Activated CD8-positive, alpha-beta T cell treated with anti-CD3 and anti-CD28 coated beads for 36 hours (primary cell): Measurements from ENCODE around the gene SNX20. TPM values are rescaled to one million over a fixed set of nuclear protein-coding genes. Genes with fewer than 3 reads are reported as not detected.

Experiments
- ATAC-seq: fragments of 200-7000 bp; cut with Tn5 transposase; one replicate; pipeline ENCODE4 v1.10.0; 2021; ENCODE audit warnings: mild to moderate bottlenecking, moderate library complexity
- CTCF ChIA-PET: fragments of 350-600 bp; sonication (Branson Sonifier 250); formaldehyde crosslinking; loops from one replicate; lab custom pipeline; 2021; ENCODE audit warnings: antibody characterized with exemption; lab: Charles Lee
- POLR2A ChIA-PET: fragments of 350-600 bp; sonication (Branson Sonifier 250); formaldehyde crosslinking; loops from one replicate; lab custom pipeline; 2021; ENCODE audit warnings: antibody characterized with exemption; lab: Charles Lee
- DNase-seq: peaks from one replicate; pipeline ENCODE4 v3.0.0-alpha.2; 2020
- H3K27ac Mint-ChIP-seq: one replicate; pipeline ENCODE4 v1.8.0; 2021; ENCODE audit warnings: mild to moderate bottlenecking, mixed read lengths
- H3K27me3 Mint-ChIP-seq: one replicate; pipeline ENCODE4 v1.8.0; 2021; ENCODE audit warnings: mixed read lengths
- H3K36me3 Mint-ChIP-seq: one replicate; pipeline ENCODE4 v1.8.0; 2021; ENCODE audit warnings: low read depth, mixed read lengths
- H3K4me1 Mint-ChIP-seq: one replicate; pipeline ENCODE4 v1.8.0; 2021; ENCODE audit warnings: low read depth, mixed read lengths
- H3K4me3 Mint-ChIP-seq: one replicate; pipeline ENCODE4 v1.8.0; 2021; ENCODE audit warnings: mild to moderate bottlenecking, moderate library complexity, mixed read lengths
- H3K9me3 Mint-ChIP-seq: one replicate; pipeline ENCODE4 v1.8.0; 2021; ENCODE audit warnings: mixed read lengths
- CTCF ChIP-seq: fragments of 200-600 bp; IDR thresholded peaks from one replicate; pipeline ENCODE4 v1.8.0; 2022; ENCODE audit warnings: antibody characterized with exemption, mild to moderate bottlenecking
- intact Hi-C: fragments of 100-400 bp; cut with micrococcal nuclease; formaldehyde crosslinking; loops from one replicate; pipeline ENCODE4 v1.10.0; 2022
- total RNA-seq, 2 experiments: library from RNA; stranded (reverse); gene quantifications; one replicate each; pipeline ENCODE4 v1.2.3, GENCODE V29; 2021

SNX20 gene
- total RNA-seq, 2 experiments from 2014 or later = 24.6 to 25.0 TPM

GRCh38 chr16:50711040-50711439, 29.9 kb upstream of the SNX20 start:
- H3K27ac Mint-ChIP-seq = no peak overlapping the region
- no peak overlapping the region for H3K4me3 Mint-ChIP-seq
- CTCF ChIA-PET = interaction anchor here (0.7 to 1.2 kb wide), 2 partner anchors 36 to 45 kb away, joined by 3 read pairs; no protein-coding TSS in a partner anchor
- POLR2A ChIA-PET = interaction anchor here (1.0 kb wide), 1 partner anchor 10 kb away, joined by 3 read pairs; no protein-coding TSS in a partner anchor
- H3K9me3 Mint-ChIP-seq = no peaks in the 10 kb centered on the region
- DNase-seq (no peak), ATAC-seq (no peak)
- no peaks in the 10 kb centered on the region for H3K27me3 Mint-ChIP-seq
- peaks cover 35% of the 10 kb centered on the region for H3K4me1 Mint-ChIP-seq
- TF ChIP-seq CTCF = no peak
- intact Hi-C loops = no loop called here
- peaks cover 3% of the 10 kb centered on the region for H3K36me3 Mint-ChIP-seq

GRCh38 chr16:50709980-50710379, 28.9 kb upstream of the SNX20 start:
- Mint-ChIP-seq H3K4me1 (peaks cover 35% of the 10 kb centered on the region), H3K36me3 (peaks cover 6% of the 10 kb centered on the region), H3K9me3 (peaks cover 9% of the 10 kb centered on the region), H3K27ac (no peak overlapping the region), H3K27me3 (no peaks in the 10 kb centered on the region), H3K4me3 (no peak overlapping the region)
- ChIA-PET CTCF (interaction anchor here (1.7 kb wide), 1 partner anchor 10 kb away, joined by 5 read pairs; no protein-coding TSS in a partner anchor), POLR2A (interaction anchor here (1.0 kb wide), 1 partner anchor 381 kb away, joined by 3 read pairs; no protein-coding TSS in a partner anchor)
- DNase-seq (no peak), ATAC-seq (no peak)
- TF ChIP-seq CTCF = no peak
- intact Hi-C loops = no loop called here

- Mint-ChIP-seq H3K4me3 (peak overlapping the region; percentile 0), H3K9me3 (peaks cover 14% of the 10 kb centered on the region), H3K27me3 (no peaks in the 10 kb centered on the region), H3K27ac (peak overlapping the region; percentile 78), H3K4me1 (peaks cover 35% of the 10 kb centered on the region), H3K36me3 (peaks cover 9% of the 10 kb centered on the region)
- intact Hi-C loops = no loop called here
- TF ChIP-seq CTCF = no peak
- DNase-seq (no peak), ATAC-seq (peak; percentile 48)
- ChIA-PET POLR2A (interaction anchor here (0.9 to 1.1 kb wide), 3 partner anchors 10 to 380 kb away, joined by 3 read pairs; no protein-coding TSS in a partner anchor), CTCF (interaction anchor here (0.9 to 1.8 kb wide), 9 partner anchors 9 to 42 kb away, joined by 3 to 7 read pairs (median 4); no protein-coding TSS in a partner anchor)
Measured at GRCh38 chr16:50709061-50709684, 28.1 kb upstream of the SNX20 start.

- POLR2A ChIA-PET = interaction anchor here (0.6 to 1.1 kb wide), 4 partner anchors 9 to 36 kb away, joined by 3 read pairs; no protein-coding TSS in a partner anchor
- Mint-ChIP-seq H3K4me1 (peaks cover 35% of the 10 kb centered on the region), H3K36me3 (peaks cover 15% of the 10 kb centered on the region), H3K27me3 (no peaks in the 10 kb centered on the region), H3K4me3 (no peak overlapping the region), H3K9me3 (peaks cover 20% of the 10 kb centered on the region), H3K27ac (peak overlapping the region; percentile 78)
- DNase-seq (peak; percentile 51), ATAC-seq (peak; percentile 77)
- intact Hi-C loops = no loop called here
- TF ChIP-seq CTCF = no peak
- CTCF ChIA-PET = interaction anchor here (0.9 to 1.8 kb wide), 9 partner anchors 8 to 42 kb away, joined by 3 to 7 read pairs (median 4); no protein-coding TSS in a partner anchor
Measured at GRCh38 chr16:50708373-50709060, 27.4 kb upstream of the SNX20 start.

- Mint-ChIP-seq H3K27me3 (no peaks in the 10 kb centered on the region), H3K4me3 (no peak overlapping the region), H3K27ac (no peak overlapping the region), H3K4me1 (peaks cover 35% of the 10 kb centered on the region), H3K9me3 (peaks cover 20% of the 10 kb centered on the region), H3K36me3 (peaks cover 15% of the 10 kb centered on the region)
- ChIA-PET POLR2A (no interaction called here), CTCF (no interaction called here)
- TF ChIP-seq CTCF = no peak
- intact Hi-C loops = no loop called here
- no peak for ATAC-seq
- DNase-seq = no peak
Measured at GRCh38 chr16:50706250-50706649, 25.1 kb upstream of the SNX20 start.
